ENCODE results near the gene ANKS1A.
A peak's percentile ranks its signal among the peaks of the same experiment; 100 is the strongest.
"Not testable (repeated sequence)": the region's sequence is repeated elsewhere in the genome, so short reads cannot be mapped to it uniquely, and the experiment has no call there.

The ANKS1A gene

DNA sequence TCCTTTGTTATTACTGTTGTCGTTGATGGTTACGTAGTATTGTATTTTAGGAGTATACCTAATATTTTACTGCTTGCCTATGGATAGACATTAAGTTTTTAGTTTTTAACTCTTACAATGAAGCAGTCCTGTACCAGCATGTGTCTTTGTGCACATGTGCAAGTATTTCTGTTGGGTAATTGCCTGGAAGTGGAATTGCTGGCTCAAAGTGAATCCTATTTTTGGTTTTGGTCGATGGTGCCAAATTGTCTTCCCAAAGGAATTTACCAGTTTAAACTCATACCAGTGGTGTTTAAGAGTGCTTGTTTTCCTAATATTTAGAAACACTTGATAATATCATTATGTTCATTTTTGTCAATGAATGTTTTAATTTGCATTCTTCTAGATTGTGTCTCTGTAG lies 75.5 kb downstream of the ANKS1A start:
- no peak for DNase-seq

DNA sequence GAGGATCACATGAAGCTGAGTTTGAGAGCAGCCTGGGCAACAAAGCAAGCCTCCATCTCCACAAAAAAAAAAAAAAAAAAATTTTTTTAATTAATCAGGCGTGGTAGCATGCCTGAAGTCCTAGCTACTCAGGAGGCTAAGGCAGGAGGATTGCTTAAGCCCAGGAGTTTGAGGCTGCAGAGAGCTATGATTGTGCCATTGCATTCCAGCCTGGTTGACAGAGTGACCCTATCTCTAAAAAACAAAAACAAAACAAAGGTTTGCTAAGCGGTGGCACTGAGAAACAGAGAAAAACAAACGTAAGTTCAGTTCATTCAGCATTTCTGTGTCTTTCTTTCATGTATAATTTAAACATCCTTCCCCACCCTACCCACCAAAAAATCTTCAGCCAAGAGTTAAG lies 78.4 kb downstream of the ANKS1A start:
- no peak for DNase-seq

DNA sequence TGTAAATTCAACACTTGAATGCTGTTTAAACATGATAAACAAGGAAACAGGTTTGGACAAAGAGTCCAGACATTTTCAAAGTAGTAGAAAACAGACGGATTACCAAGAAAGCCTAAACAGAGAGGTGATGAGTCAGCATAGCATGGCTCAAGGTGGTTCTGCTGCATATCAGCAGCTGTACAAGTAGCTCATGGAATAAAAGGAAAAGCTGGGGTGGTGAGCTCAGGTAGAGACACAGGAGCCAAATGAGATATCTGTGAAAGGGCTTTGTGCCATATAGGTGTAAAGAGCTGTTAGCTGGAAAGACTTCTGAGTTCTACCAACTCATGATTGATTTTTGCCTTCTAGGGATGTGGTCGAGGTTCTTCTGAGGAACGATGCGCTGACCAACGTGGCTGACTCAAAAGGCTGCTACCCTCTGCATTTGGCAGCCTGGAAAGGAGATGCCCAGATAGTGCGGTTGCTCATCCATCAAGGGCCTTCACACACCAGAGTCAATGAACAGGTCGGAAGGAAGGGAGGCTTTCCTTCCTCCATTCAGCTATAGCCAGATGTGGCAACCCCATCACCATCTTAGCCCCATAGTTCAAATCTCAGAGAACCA lies 80.7 kb downstream of the ANKS1A start:
- peak; percentile 21 for DNase-seq

DNA sequence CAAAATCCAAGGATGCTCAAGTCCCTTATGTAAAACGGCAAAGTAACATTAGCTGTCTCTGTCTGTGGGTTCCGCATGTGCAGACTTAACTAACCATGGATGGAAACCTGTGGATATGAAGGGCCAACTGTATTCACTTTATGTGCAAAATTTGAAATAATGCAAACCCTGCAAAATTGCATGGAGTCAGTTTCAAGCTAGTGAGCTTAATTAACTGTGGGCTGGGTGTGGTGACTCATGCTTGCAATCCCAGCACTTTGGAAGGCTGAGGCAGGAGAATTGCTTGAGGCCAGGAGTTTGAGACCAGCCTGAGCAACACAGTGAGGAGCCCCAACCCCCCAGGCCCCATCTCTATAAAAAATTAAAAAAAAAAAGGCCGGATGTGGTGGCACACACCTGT lies 81.4 kb downstream of the ANKS1A start:
- DNase-seq: no peak

DNA sequence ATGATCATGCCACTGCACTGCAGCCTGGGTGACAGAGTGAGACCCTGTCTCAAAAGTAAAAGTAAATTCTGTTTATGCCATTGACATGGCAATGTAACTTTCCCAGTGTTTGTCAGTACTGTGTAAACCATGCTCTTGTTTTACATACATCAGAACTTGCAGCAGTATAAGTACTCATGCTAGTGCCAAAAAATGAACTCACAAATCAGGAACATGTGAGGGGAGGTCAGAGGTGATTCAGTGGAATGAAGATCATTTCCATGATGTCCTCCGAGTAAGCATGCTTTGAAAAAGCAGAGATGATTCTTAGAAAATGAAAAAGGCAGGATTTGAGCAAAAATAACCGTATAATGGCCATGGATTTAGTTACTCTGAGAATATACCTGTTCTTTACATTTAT lies 81.9 kb downstream of the ANKS1A start:
- no peak for DNase-seq

DNA sequence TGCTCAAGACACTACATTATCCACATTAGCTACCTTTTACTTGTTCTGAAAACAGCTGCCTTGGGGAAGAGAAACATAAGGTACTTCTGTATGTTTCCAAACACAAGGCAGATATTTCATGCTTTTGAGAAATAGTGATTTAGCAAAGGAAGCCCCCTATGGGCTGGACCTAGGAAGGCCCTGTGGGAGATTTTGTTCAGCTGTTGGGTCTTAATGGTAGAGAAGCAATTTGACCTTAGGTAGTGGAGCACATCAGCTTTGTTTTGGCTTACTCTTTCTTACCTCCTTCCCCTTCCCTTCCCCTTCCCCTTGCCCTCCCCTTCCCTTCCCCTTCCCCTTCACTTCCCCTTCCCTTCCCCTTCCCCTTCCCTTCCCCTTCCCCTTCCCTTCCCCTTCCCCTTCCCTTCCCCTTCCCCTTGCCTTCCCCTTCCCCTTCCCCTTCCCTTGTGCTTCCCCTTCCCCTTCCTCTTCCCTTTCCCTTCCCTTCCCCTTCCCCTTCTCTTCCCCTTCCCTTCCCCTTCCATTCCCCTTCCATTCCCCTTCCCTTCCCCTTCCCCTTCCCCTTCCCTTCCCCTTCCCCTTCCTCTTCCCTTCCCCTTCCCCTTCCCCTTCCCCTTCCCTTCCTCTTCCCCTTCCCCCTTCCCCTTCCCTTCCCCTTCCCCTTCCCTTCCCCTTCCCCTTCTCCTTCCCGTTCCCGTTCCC lies 84.6 kb downstream of the ANKS1A start:
- no peak for DNase-seq

DNA sequence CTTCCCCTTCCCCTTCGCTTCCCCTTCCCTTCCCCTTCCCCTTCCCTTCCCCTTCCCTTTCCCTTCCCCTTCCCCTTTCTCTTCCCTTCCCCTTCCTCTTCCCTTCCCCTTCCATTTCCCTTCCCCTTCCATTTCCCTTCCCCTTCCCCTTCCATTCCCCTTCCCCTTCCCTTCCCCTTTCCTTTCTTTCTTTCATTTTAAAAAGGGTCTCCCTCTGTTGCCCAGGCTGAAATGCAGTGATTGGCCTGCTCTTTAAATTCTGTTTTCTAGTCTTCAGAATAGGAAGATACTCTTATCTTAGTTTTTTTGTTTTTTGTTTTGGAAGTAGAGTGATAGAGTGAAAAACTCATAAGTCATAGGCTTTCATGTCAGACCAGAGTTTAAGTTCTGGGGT lies 85.2 kb downstream of the ANKS1A start:
- no peak for DNase-seq

DNA sequence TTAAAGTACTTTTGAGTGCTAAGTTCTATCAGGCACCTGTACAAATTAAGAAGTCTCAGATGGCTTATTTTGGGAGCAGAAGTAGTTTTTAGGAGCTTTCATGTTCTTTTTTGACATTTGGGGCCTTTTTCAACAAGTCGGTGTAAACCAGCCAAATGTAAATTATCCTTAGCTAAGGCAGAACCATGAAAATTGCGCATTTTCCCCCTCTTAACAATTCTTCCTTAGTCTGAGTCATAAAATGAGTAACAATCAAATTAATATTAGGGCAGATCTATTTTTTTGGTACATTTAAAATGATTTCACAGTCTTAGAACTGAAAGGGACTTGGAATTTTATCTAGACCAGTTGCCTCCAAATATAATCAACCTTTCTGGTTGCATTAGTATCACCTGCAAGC lies 87.2 kb downstream of the ANKS1A start:
- no peak for DNase-seq

DNA sequence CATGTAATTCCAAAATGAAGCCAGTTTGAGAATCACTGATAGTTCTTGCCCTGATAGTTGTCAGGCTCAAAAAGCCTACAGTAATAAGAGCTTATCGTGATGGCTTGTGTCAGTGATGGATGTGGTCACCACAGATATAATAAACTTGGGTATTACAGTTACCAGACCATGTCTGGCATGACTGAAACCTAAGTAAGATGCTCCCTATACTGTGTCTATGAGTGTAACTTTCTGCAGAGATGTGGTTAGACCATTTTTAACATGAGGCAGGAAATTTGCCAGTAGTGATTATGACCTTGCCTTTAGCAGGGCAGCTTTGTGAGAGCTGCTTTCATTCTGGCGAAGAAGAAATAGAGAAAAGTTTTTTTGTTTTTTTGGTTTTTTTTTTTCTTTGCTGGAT lies 90.2 kb downstream of the ANKS1A start:
- no peak for DNase-seq

DNA sequence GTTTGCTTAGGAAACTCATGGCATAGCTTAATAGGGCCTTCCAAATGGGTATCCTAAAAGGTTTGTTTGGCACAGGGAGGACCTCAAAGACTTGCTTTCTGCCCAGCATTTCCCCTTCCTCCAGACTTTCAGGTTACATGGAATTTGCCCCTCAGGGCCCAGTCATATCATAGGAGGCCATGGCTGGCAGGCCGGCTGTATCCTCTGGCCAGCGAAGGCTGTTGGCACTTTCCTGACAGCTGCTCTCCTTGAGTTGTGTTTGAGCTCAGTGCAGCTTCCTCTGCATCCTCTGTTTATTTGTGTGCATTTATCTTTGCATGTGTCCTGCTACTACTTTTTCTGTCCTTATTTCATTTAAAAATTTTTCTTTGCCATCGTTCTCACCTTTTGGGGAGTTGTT lies 90.9 kb downstream of the ANKS1A start:
- DNase-seq: no peak

DNA sequence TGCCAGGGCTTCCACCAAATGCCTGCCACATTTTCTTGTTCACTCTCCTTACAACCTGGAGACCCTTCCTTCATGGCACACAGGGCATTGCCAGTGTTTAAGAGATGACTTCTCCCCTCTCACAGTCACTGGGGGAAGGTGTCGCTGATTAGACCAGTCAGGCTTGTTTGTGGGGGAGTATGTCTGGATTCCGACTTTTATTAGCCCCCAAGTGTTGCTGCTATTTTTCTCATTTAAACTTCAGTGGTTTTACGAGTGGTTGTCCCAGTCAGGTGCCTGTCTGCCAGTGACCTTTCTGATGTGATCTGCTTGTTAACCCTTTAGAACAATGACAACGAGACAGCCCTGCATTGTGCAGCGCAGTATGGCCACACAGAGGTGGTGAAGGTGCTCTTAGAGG lies 92.3 kb downstream of the ANKS1A start:
- DNase-seq: no peak

DNA sequence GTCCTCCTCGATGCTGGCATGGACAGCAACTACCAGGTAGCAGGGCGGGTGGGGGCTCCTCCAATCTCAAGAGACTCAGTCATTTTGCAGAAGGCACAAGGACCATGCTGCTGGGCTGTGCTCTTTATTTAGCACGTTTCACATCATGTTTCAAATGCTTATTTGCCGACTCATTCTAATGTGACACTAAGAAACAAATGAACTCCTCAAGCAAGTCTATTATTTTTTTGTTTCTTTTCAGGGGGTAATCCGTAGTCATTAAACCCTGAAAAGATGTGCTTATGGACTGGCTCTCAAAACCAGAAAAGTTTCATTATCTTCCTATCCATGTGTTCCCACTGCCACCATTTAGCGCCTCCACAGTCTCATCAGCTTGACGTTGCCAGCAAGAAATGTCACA lies 92.9 kb downstream of the ANKS1A start:
- no peak for DNase-seq

DNA sequence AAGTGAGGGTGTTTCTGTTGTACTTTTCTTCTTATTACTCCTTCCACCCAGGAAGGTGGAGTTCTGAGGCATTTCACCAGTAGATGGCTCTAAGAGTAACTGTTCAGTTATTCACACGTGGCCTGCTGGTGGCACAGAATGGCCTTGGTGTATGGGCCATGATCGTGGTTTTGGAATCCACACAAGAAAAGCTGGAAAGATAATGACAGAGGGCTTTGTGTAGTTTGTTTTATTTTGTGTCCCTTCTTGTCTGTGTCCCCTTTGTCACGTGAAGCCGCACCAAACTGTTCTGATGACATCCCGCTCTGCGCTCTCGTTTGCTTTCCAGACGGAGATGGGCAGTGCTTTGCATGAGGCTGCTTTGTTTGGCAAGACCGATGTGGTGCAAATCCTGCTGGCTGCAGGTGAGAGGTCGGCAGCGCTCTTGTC lies 93.4 kb downstream of the ANKS1A start:
- DNase-seq: peak; percentile 28

DNA sequence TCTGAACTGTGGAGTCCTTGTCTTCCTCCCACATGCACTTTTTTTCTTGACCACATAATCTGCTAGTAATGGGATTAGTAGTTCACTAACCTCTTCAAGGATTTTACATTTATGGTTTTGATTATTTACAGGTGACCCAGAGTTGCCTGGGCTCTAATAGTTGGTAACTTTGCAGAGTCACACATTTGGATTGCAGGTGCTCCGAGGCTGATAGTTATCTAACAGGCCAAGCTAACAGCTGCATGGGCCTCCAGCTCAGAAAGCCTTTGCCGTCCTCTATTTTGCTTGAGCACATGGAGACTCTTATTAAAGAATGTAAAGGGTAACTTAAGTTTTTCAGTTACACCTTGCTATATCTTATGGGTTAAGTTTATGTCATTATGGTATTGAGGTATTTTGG lies 95.4 kb downstream of the ANKS1A start:
- no peak for DNase-seq

DNA sequence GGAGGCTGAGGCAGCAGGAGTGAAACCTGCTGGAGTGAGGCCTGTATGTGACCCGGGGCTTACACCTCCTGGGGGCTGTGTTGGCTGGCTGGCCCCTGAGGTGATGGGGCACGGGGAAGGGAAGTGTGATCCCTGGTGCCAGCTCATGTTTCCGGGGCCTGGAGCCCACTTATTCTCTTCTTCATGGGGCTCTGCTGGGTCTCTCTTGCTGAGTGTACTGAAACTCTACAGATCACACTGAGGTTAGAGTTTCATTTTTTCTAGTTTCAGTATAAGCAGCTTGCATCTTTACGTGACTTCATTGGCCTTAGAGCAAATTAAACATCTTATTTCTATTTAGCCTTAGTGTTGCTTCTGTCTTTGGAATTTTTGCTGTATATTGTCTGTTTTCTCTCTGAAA lies 96.2 kb downstream of the ANKS1A start:
- DNase-seq: no peak

DNA sequence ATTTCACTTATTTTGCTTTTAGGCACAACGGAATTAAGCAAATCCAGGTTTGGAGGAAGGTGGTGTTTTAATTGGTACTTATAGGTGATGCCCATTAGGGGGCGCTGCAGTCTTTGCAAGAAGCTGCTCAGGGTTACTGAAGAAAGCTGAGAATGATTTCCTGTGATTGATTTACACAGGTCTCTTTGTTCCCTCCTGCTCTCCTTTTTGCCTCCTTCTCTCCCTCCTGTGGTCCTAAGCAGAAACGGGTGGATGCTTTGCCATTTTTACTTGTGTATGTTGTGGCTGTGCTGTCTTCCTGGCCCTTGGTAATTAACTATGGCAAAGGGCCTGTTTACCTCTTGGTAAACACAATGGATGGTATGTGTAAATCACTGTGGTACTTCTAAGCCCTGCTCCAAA lies 97.8 kb downstream of the ANKS1A start:
- peak; percentile 69 for DNase-seq

DNA sequence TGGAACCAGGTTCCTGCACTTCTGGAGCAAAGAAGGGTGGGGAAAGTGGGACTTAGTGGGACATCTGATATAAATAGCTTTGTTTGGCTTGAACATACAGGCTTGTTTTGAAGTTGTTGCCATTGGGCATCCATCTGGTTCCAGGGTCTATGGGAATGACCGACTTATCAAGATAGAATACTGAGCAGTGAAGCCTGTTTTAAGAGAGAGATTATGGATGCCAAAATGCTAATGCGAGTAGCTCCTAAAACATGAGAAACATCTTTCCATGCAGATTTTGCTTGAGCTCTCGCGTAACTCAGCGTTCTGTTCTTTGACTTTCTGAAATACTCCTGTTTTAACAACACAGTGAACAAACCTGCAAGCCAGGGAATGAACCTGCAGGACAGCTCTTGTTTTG lies 98.5 kb downstream of the ANKS1A start:
- no peak for DNase-seq

DNA sequence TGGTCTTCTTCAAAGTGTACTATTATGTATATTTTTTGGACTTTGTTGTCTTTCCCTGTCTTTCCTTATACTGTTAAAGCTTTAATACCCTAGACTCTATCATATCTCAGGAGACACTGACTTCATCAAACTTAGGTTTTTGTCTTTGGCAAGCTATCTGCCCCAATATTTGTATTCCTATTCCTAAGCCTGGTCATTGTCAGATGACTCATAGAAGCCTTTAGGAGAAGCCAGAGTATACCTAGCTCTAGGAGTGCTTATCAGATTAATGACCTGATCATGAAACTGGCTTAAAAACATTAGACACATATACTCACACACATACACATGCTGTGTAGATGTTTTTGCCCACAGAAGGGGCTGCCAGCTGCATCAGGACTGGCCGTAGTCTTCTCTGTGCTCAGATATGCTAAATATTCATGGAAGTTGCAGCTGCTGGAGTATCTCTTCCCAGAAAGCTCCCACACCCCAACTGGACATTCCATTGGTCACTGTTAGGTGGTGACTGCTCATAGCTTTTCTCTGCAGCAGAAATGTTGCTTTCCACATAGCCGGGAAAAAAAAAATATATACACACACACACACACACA lies 102.0 kb downstream of the ANKS1A start:
- no peak for DNase-seq

DNA sequence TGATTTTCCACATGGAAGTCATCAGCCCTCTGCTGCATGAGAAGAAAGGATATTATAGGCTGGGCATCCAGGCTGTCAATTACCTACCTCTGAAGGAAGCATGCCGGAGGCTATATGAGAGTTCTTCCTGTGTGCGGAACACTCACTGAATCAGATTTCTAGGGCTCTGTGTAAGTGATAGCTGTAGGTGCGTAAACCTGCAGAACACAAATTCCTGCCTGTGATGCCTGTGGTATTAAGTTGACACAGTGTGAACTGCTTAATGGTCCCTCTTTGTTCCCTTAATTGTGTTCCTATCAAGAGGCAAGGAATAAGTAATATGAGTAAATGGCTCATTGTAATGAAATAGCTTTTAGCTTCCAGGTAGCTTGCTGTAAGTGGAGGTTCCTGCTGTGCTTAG lies 103.3 kb downstream of the ANKS1A start:
- no peak for DNase-seq

DNA sequence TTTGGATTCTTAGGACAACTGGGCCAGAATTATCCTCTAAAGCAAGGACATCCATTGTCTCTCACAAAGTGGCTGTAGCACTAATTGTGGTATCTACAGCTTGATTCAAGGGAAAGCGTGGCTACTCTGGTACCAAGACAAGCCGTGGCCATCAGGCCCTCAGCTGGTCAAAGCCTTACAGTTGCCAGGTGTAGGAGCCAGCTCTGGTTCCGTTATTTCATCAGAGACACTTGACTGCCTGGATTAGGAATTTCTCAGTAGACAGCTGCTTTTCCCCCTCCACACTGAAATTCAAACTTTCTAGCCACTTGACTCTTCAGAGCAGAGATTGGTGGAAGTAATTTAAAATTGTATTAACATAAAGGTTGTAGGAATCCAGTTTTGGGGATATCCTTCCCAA lies 104.2 kb downstream of the ANKS1A start:
- DNase-seq: no peak

DNA sequence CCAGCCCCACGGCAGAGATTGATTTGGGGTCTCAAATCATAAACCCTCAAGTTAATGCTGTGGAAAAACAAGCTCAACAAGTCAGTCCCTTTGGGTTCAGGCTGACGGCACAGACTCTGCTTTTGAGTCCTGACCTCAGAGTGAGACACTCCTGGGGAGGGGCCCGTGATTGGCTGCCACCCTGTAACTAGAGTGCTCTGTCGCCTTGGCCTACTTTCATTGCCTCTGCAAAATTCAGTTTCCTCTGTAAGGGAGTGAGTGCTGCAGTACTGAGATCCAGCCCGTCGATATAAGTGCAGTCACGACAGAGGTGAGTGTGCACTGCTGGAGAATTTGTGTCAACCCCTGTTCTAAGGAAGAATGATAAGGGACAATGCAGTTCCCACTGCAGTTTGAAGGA lies 105.6 kb downstream of the ANKS1A start:
- no peak for DNase-seq

DNA sequence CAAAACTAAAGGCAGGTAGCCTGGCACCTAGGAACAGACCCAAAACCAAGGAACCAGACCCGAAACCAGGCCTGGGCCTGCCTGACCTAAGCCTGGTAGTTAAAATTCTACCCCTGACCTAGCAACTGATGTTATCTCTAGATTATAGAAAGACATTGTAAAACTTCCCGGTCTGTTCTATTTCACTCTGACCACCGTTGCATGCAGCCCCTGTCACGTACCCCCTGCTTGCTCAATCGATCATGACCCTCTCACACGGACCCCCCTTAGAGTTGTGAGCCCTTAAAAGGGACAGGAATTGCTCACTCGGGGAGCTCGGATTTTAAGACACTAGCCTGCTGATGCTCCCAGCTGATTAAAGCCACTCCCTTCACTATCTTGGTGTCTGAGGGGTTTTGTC lies 109.4 kb downstream of the ANKS1A start:
- DNase-seq: not testable (repeated sequence)

DNA sequence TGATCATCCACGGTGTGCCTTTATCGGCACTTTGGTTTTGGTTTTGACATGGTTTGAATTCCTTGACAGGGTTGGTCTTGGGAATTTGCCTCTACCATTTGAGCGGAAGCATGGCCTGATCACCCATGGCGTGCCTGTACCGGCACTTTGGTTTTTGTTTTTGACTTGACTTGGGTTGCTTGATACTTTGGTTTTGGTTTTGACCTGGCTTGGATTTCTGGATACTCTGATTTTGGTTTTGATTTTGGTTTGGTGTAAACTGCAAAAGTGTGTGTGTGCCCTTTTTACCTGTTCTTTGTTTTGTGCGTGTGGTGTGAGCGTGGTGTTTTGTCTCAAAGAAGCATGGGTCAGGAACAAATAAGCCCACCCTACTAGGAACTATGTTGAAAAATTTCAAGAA lies 110.1 kb downstream of the ANKS1A start:
- not testable (repeated sequence) for DNase-seq

DNA sequence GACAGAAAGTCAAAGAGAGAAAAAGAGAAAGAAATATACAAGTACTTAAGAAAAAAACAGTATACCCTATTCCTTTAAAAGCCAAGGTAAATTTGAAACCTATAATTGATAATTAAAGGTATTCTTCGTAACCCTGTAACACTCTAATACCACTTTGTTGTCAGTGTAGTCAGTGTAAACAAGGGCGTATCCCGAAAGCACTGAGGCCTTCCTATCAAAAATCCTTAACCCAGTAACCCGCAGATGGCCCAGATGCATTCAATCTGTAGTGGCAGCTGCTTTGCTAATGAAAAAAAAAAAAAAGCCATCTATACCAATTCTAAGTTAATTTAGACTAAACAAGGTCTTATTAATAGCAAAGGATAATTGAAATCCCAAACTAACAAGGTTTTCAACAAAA lies 110.9 kb downstream of the ANKS1A start:
- DNase-seq: not testable (repeated sequence)

DNA sequence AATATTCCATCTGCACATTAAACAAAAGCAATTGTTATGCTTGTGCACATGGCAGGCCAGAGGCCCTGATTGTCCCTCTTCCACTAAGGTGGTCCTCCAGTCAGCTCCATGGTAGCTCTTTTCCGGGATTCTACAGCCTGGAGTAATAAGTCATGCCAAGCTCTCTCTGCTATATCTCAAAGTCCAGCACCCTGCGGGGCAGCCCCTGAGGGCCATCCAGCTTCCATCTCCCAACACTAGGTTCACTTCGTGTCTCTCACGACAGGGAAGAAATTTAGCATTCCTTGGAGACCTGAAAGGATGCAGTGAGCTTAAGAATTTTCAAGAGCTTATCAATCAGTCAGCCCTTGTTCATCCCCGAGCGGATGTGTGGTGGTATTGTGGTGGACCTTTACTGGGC lies 112.3 kb downstream of the ANKS1A start:
- not testable (repeated sequence) for DNase-seq
